Measurements from ENCODE around the gene RBMS1. TPM values are rescaled to one million over a fixed set of nuclear protein-coding genes. Genes with fewer than 3 reads are reported as not detected.

RBMS1 gene
- total and polyA plus RNA-seq, 2 experiments from 2014 or later, result 55.5 to 94.8 TPM

DNA sequence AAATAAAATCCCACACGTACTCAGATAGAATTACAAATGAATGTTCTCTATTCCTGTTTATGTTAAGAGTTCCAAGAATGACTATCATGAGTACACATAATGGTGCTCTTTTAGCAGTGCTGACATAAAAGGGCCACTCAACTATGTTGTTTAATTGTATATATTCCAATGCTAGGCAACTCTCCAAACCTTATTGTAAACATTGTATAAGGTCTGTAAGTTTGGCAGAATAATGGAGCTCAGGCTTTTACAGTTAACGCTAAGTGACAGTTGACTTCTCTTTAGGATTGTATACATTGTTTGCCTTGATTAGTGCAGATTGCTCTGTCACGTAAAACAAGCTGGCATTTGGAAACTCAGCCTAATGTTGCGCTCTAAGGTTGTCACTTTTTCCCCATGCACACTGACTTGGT is 20.8 kb downstream of the RBMS1 start:
- no peaks in the 10 kb centered on the region for H3K9me3 Mint-ChIP-seq
- Histone ChIP-seq H3K79me2 (replicated peaks; ENCODE audit: insufficient read depth) (peaks cover 90% of the 10 kb centered on the region), H3K9me2 (ENCODE audit: insufficient read depth) (no peaks in the 10 kb centered on the region), H3K4me2 (0 out of 2 replicates have a peak overlapping the region, but pooled peaks have one; percentile 40), H2AFZ (no peak overlapping the region), H3K36me3 (ENCODE audit: insufficient read depth) (no peaks in the 10 kb centered on the region), H4K20me1 (replicated peaks; ENCODE audit: insufficient read depth) (peaks cover 3% of the 10 kb centered on the region; the same call in 1 of the 2 replicates), H3K4me1 (ENCODE audit: insufficient read depth) (peaks cover 29% of the 10 kb centered on the region), H3K27ac (ENCODE audit: low read depth) (no peak overlapping the region), H3K27me3 (ENCODE audit: insufficient read depth) (no peaks in the 10 kb centered on the region), H3F3A (replicated peaks; ENCODE audit: low read depth) (no peaks in the 10 kb centered on the region), H3K4me3 (no peak overlapping the region)
- peaks cover 50% of the 10 kb centered on the region for H3K4me1 Mint-ChIP-seq
- ATAC-seq (no peak), DNase-seq (ENCODE audit: low spot score) (no peak)
- no peaks in the 10 kb centered on the region for H3K36me3 Mint-ChIP-seq (ENCODE audit: low read depth)
- H3K4me3 Mint-ChIP-seq, result no peak overlapping the region
- peaks cover 2% of the 10 kb centered on the region for H3K27me3 Mint-ChIP-seq (ENCODE audit: insufficient read depth, low read depth, poor library complexity)
- H3K27ac Mint-ChIP-seq, result peak overlapping the region; percentile 72; the same call in 1 of the 2 replicates
- TF ChIP-seq STAT1 (IDR thresholded peaks at IDR 0.05; ENCODE audit: unreplicated experiment) (no peak), EZH2 (IDR thresholded peaks at IDR 0.05; ENCODE audit: low read depth, unreplicated experiment) (no peak), JUNB (IDR thresholded peaks at IDR 0.05; ENCODE audit: unreplicated experiment) (no peak), ZNF331 (CRISPR knock-in tag; IDR thresholded peaks at IDR 0.05; ENCODE audit: low read depth) (no peak), CTCF (conservative IDR thresholded peaks at IDR 0.05; ENCODE audit: low read depth in 2 of 2) (no peak), NANOG (IDR thresholded peaks at IDR 0.05; ENCODE audit: borderline replicate concordance) (no peak), EZH2phosphoT487 (IDR thresholded peaks at IDR 0.05; ENCODE audit: unreplicated experiment) (no peak)
- TF ChIP-seq, protein P1, sequence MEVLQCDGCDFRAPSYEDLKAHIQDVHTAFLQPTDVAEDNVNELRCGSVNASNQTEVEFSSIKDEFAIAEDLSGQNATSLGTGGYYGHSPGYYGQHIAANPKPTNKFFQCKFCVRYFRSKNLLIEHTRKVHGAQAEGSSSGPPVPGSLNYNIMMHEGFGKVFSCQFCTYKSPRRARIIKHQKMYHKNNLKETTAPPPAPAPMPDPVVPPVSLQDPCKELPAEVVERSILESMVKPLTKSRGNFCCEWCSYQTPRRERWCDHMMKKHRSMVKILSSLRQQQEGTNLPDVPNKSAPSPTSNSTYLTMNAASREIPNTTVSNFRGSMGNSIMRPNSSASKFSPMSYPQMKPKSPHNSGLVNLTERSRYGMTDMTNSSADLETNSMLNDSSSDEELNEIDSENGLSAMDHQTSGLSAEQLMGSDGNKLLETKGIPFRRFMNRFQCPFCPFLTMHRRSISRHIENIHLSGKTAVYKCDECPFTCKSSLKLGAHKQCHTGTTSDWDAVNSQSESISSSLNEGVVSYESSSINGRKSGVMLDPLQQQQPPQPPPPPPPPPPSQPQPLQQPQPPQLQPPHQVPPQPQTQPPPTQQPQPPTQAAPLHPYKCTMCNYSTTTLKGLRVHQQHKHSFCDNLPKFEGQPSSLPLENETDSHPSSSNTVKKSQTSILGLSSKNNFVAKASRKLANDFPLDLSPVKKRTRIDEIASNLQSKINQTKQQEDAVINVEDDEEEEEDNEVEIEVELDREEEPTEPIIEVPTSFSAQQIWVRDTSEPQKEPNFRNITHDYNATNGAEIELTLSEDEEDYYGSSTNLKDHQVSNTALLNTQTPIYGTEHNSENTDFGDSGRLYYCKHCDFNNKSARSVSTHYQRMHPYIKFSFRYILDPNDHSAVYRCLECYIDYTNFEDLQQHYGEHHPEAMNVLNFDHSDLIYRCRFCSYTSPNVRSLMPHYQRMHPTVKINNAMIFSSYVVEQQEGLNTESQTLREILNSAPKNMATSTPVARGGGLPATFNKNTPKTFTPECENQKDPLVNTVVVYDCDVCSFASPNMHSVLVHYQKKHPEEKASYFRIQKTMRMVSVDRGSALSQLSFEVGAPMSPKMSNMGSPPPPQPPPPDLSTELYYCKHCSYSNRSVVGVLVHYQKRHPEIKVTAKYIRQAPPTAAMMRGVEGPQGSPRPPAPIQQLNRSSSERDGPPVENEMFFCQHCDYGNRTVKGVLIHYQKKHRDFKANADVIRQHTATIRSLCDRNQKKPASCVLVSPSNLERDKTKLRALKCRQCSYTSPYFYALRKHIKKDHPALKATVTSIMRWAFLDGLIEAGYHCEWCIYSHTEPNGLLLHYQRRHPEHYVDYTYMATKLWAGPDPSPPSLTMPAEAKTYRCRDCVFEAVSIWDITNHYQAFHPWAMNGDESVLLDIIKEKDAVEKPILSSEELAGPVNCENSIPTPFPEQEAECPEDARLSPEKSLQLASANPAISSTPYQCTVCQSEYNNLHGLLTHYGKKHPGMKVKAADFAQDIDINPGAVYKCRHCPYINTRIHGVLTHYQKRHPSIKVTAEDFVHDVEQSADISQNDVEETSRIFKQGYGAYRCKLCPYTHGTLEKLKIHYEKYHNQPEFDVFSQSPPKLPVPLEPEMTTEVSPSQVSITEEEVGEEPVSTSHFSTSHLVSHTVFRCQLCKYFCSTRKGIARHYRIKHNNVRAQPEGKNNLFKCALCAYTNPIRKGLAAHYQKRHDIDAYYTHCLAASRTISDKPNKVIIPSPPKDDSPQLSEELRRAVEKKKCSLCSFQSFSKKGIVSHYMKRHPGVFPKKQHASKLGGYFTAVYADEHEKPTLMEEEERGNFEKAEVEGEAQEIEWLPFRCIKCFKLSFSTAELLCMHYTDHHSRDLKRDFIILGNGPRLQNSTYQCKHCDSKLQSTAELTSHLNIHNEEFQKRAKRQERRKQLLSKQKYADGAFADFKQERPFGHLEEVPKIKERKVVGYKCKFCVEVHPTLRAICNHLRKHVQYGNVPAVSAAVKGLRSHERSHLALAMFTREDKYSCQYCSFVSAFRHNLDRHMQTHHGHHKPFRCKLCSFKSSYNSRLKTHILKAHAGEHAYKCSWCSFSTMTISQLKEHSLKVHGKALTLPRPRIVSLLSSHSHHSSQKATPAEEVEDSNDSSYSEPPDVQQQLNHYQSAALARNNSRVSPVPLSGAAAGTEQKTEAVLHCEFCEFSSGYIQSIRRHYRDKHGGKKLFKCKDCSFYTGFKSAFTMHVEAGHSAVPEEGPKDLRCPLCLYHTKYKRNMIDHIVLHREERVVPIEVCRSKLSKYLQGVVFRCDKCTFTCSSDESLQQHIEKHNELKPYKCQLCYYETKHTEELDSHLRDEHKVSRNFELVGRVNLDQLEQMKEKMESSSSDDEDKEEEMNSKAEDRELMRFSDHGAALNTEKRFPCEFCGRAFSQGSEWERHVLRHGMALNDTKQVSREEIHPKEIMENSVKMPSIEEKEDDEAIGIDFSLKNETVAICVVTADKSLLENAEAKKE (CRISPR knock-in tag; IDR thresholded peaks at IDR 0.05), result no peak
- TF ChIP-seq, protein P2, sequence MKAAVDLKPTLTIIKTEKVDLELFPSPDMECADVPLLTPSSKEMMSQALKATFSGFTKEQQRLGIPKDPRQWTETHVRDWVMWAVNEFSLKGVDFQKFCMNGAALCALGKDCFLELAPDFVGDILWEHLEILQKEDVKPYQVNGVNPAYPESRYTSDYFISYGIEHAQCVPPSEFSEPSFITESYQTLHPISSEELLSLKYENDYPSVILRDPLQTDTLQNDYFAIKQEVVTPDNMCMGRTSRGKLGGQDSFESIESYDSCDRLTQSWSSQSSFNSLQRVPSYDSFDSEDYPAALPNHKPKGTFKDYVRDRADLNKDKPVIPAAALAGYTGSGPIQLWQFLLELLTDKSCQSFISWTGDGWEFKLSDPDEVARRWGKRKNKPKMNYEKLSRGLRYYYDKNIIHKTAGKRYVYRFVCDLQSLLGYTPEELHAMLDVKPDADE (IDR thresholded peaks at IDR 0.05), result no peak

All from GM23338 (cell line).